GM12865 (cell line): Measurements from ENCODE around the gene SNAP91.

Experiments used
- DNase-seq: peaks from one replicate; pipeline ENCODE4 v3.0.0; 2010; ENCODE audit warnings: low read depth
- H3K4me3 ChIP-seq: 2 replicates; pipeline ENCODE4 v1.5.1; 2011; ENCODE audit warnings: mild to moderate bottlenecking, low read depth, low read length, control low read depth
- TF ChIP-seq, protein P1 (sequence below): IDR thresholded peaks from 2 replicates; pipeline ENCODE4 v1.5.1; 2011; ENCODE audit warnings: low read length, control low read depth, low read depth, inconsistent platforms; ENCODE audit not compliant: insufficient read depth; ENCODE audit errors: missing control alignments

The SNAP91 gene

DNA sequence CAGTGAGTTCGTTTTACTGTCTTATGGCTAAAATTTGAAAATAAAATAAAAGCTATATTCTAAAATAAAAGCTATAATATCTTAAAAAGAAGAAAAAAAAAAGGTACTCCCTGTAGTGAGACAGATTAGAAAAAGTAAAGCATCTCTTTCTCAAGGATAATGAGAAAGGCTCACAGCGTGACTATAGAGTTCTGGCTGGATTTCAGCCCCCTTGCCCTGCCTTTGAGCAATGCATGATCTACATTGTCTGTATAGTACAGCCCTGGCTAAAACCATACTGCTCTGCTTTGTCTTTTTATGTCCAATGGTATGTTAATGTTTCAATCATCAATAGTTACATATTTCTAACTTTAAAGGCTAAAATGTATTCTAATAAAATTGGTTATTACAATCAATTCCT, 105.3 kb downstream of the SNAP91 start:
- DNase-seq, result no peak
- TF ChIP-seq, protein P1, sequence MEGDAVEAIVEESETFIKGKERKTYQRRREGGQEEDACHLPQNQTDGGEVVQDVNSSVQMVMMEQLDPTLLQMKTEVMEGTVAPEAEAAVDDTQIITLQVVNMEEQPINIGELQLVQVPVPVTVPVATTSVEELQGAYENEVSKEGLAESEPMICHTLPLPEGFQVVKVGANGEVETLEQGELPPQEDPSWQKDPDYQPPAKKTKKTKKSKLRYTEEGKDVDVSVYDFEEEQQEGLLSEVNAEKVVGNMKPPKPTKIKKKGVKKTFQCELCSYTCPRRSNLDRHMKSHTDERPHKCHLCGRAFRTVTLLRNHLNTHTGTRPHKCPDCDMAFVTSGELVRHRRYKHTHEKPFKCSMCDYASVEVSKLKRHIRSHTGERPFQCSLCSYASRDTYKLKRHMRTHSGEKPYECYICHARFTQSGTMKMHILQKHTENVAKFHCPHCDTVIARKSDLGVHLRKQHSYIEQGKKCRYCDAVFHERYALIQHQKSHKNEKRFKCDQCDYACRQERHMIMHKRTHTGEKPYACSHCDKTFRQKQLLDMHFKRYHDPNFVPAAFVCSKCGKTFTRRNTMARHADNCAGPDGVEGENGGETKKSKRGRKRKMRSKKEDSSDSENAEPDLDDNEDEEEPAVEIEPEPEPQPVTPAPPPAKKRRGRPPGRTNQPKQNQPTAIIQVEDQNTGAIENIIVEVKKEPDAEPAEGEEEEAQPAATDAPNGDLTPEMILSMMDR, result no peak
- H3K4me3 ChIP-seq, result no peak overlapping the region

DNA sequence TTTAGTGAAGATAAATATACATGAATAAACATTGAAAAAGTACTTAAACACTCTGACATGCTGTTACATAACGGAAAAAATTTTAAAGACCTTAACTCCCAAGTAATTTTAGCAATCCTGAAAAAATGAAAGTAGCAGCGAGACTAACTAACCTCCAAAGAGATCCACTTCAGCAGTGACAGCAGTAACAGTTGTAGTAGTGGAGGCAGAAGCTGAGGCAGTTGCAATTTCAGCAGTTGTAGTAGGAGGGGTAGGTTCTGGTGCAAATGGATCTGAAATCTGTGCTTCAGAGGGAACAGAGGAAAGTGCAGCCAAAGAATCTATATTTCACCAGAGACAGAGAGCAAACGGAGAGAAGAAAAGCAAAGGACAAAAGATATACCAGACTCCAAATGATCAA, 107.8 kb downstream of the SNAP91 start:
- no peak overlapping the region for H3K4me3 ChIP-seq
- TF ChIP-seq, protein P1, result no peak
- no peak for DNase-seq

DNA sequence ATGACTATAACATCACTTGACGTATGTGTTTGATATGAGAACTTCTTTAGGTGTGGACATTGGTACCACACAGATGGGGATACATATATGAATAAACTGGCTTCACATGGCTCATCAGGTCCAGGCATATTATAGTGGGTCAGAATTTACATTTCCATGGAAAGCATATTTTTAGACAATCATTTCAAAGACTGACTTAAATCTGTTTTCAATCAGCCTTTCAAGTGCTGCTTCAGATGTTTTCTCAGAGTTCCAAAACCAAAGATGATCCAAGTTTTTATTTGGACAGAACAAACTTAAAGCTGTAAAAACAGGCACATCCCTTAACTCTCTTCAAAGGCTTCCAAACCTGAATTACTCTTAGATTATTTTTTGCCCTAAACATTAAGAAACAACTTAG, 108.4 kb downstream of the SNAP91 start:
- no peak overlapping the region for H3K4me3 ChIP-seq
- DNase-seq, result no peak
- TF ChIP-seq, protein P1, result no peak

DNA sequence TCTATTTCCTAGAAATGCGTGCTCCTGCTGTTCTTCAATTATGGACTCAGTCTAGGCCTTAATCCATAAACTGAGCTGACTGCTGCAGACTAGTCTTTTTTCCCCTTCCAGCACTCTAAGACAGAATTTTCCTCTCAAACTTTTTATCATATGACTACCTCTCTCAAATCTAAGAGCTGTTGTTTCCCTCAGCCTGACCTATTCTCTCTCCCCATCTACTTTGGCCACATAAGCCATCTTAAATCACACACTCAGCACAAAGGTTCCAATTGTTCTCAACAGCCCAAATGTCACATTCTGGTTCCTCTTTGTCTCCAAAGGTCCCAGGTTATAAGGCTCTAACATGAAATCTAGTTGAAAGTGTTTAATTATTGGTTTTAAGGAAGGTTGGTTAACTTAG, 111.4 kb downstream of the SNAP91 start:
- DNase-seq, result no peak
- TF ChIP-seq, protein P1, result no peak
- H3K4me3 ChIP-seq, result no peak overlapping the region

DNA sequence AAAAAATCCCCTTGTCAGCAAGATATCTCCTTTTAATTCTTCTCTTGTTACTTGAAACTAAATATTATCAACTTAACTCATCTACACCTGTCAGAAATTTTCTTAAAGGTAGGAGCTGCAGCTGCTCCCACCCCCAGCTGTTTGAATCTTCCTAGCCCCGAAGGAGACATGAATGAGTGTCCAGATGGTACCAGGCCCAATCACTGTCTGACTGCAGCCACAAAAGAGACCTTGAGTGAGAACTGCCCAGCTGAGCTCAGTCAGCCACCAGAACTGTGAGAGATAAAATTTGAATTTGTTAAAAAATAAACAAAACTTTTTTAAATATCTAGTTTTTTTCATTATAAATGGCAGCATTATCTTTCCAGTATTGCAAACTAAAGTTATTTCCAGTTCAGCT, 111.8 kb downstream of the SNAP91 start:
- TF ChIP-seq, protein P1, result no peak
- no peak for DNase-seq
- no peak overlapping the region for H3K4me3 ChIP-seq

DNA sequence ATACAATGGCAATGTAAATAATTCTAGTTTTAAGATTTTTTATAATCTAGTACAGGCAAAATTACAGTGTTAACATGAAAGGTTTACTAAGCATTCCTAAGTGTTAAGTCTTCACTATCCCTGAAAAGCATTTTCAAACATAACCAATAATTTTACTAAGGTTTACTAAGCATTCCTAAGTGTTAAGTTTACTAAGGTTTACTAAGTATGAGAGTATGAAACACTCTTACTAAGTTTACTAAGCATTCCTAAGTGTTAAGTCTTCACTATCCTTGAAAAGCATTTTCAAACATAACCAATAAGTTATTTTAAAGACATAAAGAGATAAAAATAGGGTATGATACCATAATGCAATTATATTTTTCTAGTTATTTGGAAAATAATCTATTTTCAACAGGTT, 114.0 kb downstream of the SNAP91 start:
- no peak for DNase-seq
- TF ChIP-seq, protein P1, result no peak
- H3K4me3 ChIP-seq, result no peak overlapping the region

DNA sequence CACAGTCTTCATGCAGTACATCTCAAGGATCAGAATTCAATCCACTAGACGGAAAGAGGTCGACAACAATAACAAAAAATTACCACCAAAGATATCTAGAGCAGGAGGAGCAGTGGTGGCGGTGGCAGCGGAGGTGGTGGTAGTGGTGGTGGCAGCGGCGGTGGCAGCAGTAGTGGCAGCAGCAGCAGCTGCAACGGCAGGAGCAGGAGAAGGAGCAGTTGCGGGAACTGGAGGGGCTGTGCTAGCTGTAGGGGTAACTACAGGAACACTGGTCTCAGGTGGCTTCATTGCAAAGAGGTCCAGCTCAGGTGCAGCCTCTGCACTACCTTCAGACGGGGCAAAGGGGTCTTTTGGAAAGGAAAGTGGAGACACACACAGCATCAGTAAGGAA, 115.5 kb downstream of the SNAP91 start:
- H3K4me3 ChIP-seq, result no peak overlapping the region
- DNase-seq, result no peak
- TF ChIP-seq, protein P1, result no peak
